Activated CD4-positive, alpha-beta T cell treated with anti-CD3 and anti-CD28 coated beads, Interleukin-2, amount 50 U/mL, for 4 hours (primary cell): ENCODE measurements around the gene SNX25.
"Not testable (repeated sequence)": the region's sequence is repeated elsewhere in the genome, so short reads cannot be mapped to it uniquely, and the experiment has no call there.

Experiments
- DNase-seq, 2 experiments: peaks; one replicate each; pipeline ENCODE4 v3.0.0-alpha.2; 2020

SNX25 gene

GRCh38 chr4:185309770-185310169 is 100.4 kb downstream of the SNX25 start:
- DNase-seq = no peak

- no peak for DNase-seq
These were observed 101.9 kb downstream of the SNX25 start for GRCh38 chr4:185311113-185311888.

- no peak for DNase-seq
These were observed 103.3 kb downstream of the SNX25 start for GRCh38 chr4:185312699-185313098.

- DNase-seq = not testable (repeated sequence)
These were observed 108.1 kb downstream of the SNX25 start for GRCh38 chr4:185317462-185317861.

- no peak for DNase-seq
These were observed 108.5 kb downstream of the SNX25 start for GRCh38 chr4:185317880-185318279.

- DNase-seq = no peak
These were observed 109.3 kb downstream of the SNX25 start for GRCh38 chr4:185318679-185319078.

- no peak for DNase-seq
These were observed 113.4 kb downstream of the SNX25 start for GRCh38 chr4:185322803-185323202.

- no peak for DNase-seq
These were observed 114.2 kb downstream of the SNX25 start for GRCh38 chr4:185323606-185324005.

- DNase-seq = not testable (repeated sequence)
These were observed 115.0 kb downstream of the SNX25 start for GRCh38 chr4:185324361-185324760.

- DNase-seq = not testable (repeated sequence)
These were observed 116.3 kb downstream of the SNX25 start for GRCh38 chr4:185325721-185326120.

- no peak for DNase-seq
These were observed 119.2 kb downstream of the SNX25 start for GRCh38 chr4:185328586-185328985.

- not testable (repeated sequence) for DNase-seq
These were observed 120.6 kb downstream of the SNX25 start for GRCh38 chr4:185329879-185330510.

- DNase-seq = no peak
These were observed 123.4 kb downstream of the SNX25 start for GRCh38 chr4:185332575-185333464.

- DNase-seq = no peak
These were observed 124.9 kb downstream of the SNX25 start for GRCh38 chr4:185334326-185334725.

- no peak for DNase-seq
These were observed 126.2 kb downstream of the SNX25 start for GRCh38 chr4:185335579-185335978.

GRCh38 chr4:185339941-185340340 is 130.5 kb downstream of the SNX25 start:
- no peak for DNase-seq

- no peak for DNase-seq
These were observed 132.0 kb downstream of the SNX25 start for GRCh38 chr4:185341377-185341776.

GRCh38 chr4:185341841-185342240 is 132.4 kb downstream of the SNX25 start:
- DNase-seq = no peak

GRCh38 chr4:185343726-185344581 is 134.6 kb downstream of the SNX25 start:
- DNase-seq = no peak

GRCh38 chr4:185344743-185345538 is 135.5 kb downstream of the SNX25 start:
- DNase-seq = no peak

- no peak for DNase-seq
These were observed 137.7 kb downstream of the SNX25 start for GRCh38 chr4:185346975-185347601.
